H1 (cell line): ENCODE measurements around the gene USP49. TPM values are rescaled to one million over a fixed set of nuclear protein-coding genes. Genes with fewer than 3 reads are reported as not detected.

Experiments used
- CTCF ChIA-PET: fragments of 300-600 bp; sonication (Branson Sonifier 250); formaldehyde crosslinking; loops from one replicate; lab custom pipeline; 2021; ENCODE audit not compliant: partially characterized antibody; lab: Charles Lee
- POLR2A ChIA-PET: fragments of 300-600 bp; sonication (Branson Sonifier 250); formaldehyde crosslinking; loops from one replicate; lab custom pipeline; 2021; ENCODE audit warnings: inconsistent platforms; ENCODE audit not compliant: partially characterized antibody; lab: Charles Lee
- DNase-seq, 2 experiments: peaks; one replicate each; pipeline versions ENCODE4 v3.0.0 to v3.0.0-alpha.2; 2010 to 2022; ENCODE audit warnings: low spot score in 2 of 2, low read depth in 1 of 2, mixed read lengths in 1 of 2
- FAIRE-seq: peaks from 2 replicates; lab custom pipeline; 2011; peaks lifted over from hg19 to GRCh38; lab: Jason Lieb, UNC
- H2AFZ ChIP-seq: 2 replicates; pipeline ENCODE4 v1.8.1; 2012; ENCODE audit warnings: low read length, inconsistent platforms
- H2AK5ac ChIP-seq: 2 replicates; pipeline ENCODE4 v1.6.1; 2013; ENCODE audit warnings: low read depth, low read length
- H2BK120ac ChIP-seq: replicated peaks from 2 replicates; pipeline ENCODE3; 2013; ENCODE audit warnings: low read depth, low read length, inconsistent platforms
- H2BK12ac ChIP-seq: 2 replicates; pipeline ENCODE4 v1.6.1; 2013; ENCODE audit warnings: low read depth, low read length
- H2BK15ac ChIP-seq: 2 replicates; pipeline ENCODE4 v1.6.1; 2013; ENCODE audit warnings: low read length
- H2BK20ac ChIP-seq: 2 replicates; pipeline ENCODE4 v1.6.1; 2013; ENCODE audit warnings: low read length
- H2BK5ac ChIP-seq: 2 replicates; pipeline ENCODE4 v1.6.1; 2013; ENCODE audit warnings: low read depth, low read length
- H3K14ac ChIP-seq: 2 replicates; pipeline ENCODE4 v1.6.1; 2013; ENCODE audit warnings: inconsistent platforms; ENCODE audit not compliant: insufficient read length
- H3K18ac ChIP-seq: 2 replicates; pipeline ENCODE4 v1.6.1; 2013; ENCODE audit warnings: low read length; ENCODE audit errors: extremely low read depth
- H3K23ac ChIP-seq: 2 replicates; pipeline ENCODE4 v1.6.1; 2013; ENCODE audit warnings: inconsistent platforms; ENCODE audit not compliant: insufficient read length
- H3K23me2 ChIP-seq: 2 replicates; pipeline ENCODE4 v1.6.1; 2013; ENCODE audit warnings: low read depth, low read length
- H3K27ac ChIP-seq: 2 replicates; pipeline ENCODE4 v1.6.1; 2011; ENCODE audit warnings: low read depth, low read length, inconsistent platforms
- H3K27me3 ChIP-seq, 4 experiments: replicated peaks in 1 of 4; 1 replicate in 1 of 4; 2 replicates in 3 of 4; pipeline versions ENCODE4 v1.6.1 to v1.8.1; 2011 to 2013; ENCODE audit warnings: low read length in 3 of 4, mild to moderate bottlenecking in 3 of 4, inconsistent platforms in 2 of 4, mixed read lengths in 2 of 4, moderate library complexity in 1 of 4; ENCODE audit not compliant: control insufficient read depth in 3 of 4, insufficient read depth in 3 of 4; ENCODE audit errors: extremely low read depth in 1 of 4
- H3K36me3 ChIP-seq, 4 experiments: 2 replicates each; pipeline versions ENCODE4 v1.6.1 to v1.8.1; 2011 to 2013; ENCODE audit warnings: mild to moderate bottlenecking in 4 of 4, low read length in 3 of 4, moderate library complexity in 2 of 4, control low read depth in 1 of 4, inconsistent platforms in 1 of 4; ENCODE audit not compliant: insufficient read depth in 4 of 4, control insufficient read depth in 2 of 4
- H3K4ac ChIP-seq: replicated peaks from 2 replicates; pipeline ENCODE3; 2013; ENCODE audit warnings: low read length, low read depth, mixed read lengths, inconsistent platforms; ENCODE audit not compliant: insufficient read length
- H3K4me1 ChIP-seq, 4 experiments: replicated peaks in 1 of 4; 1 replicate in 1 of 4; 2 replicates in 3 of 4; pipeline versions ENCODE4 v1.6.1 to v1.8.1; 2011 to 2013; ENCODE audit warnings: low read length in 3 of 4, inconsistent platforms in 2 of 4, mixed read lengths in 1 of 4; ENCODE audit not compliant: insufficient read depth in 4 of 4, control insufficient read depth in 3 of 4
- H3K4me2 ChIP-seq, 2 experiments: 2 replicates each; pipeline versions ENCODE4 v1.6.1 to v1.8.1; 2011 to 2013; ENCODE audit warnings: low read depth in 2 of 2, low read length in 2 of 2, control low read depth in 1 of 2, inconsistent platforms in 1 of 2, mild to moderate bottlenecking in 1 of 2; ENCODE audit not compliant: insufficient read depth in 1 of 2
- H3K4me3 ChIP-seq, 4 experiments: fragments of 200-600, 300-600 bp in 1 of 4; sonication (generic), shearing (Covaris generic), sonication (Bioruptor Twin) in 1 of 4; 2 replicates each; pipeline versions ENCODE4 v1.5.1 to v1.8.1; 2011 to 2016; ENCODE audit warnings: low read length in 4 of 4, low read depth in 3 of 4, control low read depth in 2 of 4, inconsistent platforms in 2 of 4, mild to moderate bottlenecking in 2 of 4, mixed read lengths in 1 of 4, moderate library complexity in 1 of 4; ENCODE audit not compliant: insufficient read depth in 2 of 4; ENCODE audit errors: extremely low read depth in 1 of 4
- H3K56ac ChIP-seq: replicated peaks from 2 replicates; pipeline ENCODE3; 2013; ENCODE audit warnings: low read depth, mild to moderate bottlenecking, mixed read lengths, low read length, inconsistent platforms; ENCODE audit not compliant: insufficient read length
- H3K79me1 ChIP-seq: 2 replicates; pipeline ENCODE4 v1.6.1; 2013; ENCODE audit warnings: low read depth, low read length, control low read depth
- H3K79me2 ChIP-seq, 2 experiments: 2 replicates each; pipeline versions ENCODE4 v1.6.1 to v1.8.1; 2012 to 2013; ENCODE audit warnings: low read length in 2 of 2, mild to moderate bottlenecking in 2 of 2, inconsistent platforms in 1 of 2; ENCODE audit not compliant: insufficient read depth in 2 of 2, control insufficient read depth in 1 of 2
- H3K9ac ChIP-seq, 4 experiments: replicated peaks in 1 of 4; 1 replicate in 1 of 4; 2 replicates in 3 of 4; pipeline versions ENCODE4 v1.6.1 to v1.8.1; 2011 to 2013; ENCODE audit warnings: low read depth in 3 of 4, low read length in 3 of 4, control low read depth in 2 of 4, mild to moderate bottlenecking in 2 of 4, moderate library complexity in 2 of 4, inconsistent platforms in 1 of 4; ENCODE audit errors: extremely low read depth in 1 of 4
- H3K9me3 ChIP-seq, 2 experiments: 2 replicates each; pipeline versions ENCODE4 v1.6.1 to v1.8.1; 2012 to 2013; ENCODE audit warnings: mild to moderate bottlenecking in 2 of 2, moderate library complexity in 2 of 2, control low read depth in 1 of 2, inconsistent platforms in 1 of 2, low read depth in 1 of 2, low read length in 1 of 2, mixed read lengths in 1 of 2; ENCODE audit not compliant: insufficient read depth in 2 of 2
- H4K20me1 ChIP-seq, 2 experiments: replicated peaks in 1 of 2; 2 replicates each; pipeline versions ENCODE3 to v1.8.1; 2011 to 2013; ENCODE audit warnings: inconsistent platforms in 2 of 2, low read length in 2 of 2, mild to moderate bottlenecking in 1 of 2; ENCODE audit not compliant: insufficient read depth in 2 of 2, control insufficient read depth in 1 of 2
- H4K5ac ChIP-seq: 2 replicates; pipeline ENCODE4 v1.6.1; 2013; ENCODE audit warnings: low read length, low read depth, mixed read lengths, inconsistent platforms; ENCODE audit not compliant: insufficient read length
- H4K8ac ChIP-seq: 2 replicates; pipeline ENCODE4 v1.8.0; 2013; ENCODE audit warnings: mild to moderate bottlenecking, moderate library complexity, low read length, inconsistent platforms; ENCODE audit not compliant: insufficient read depth; ENCODE audit errors: extremely low read depth
- H4K91ac ChIP-seq: replicated peaks from 2 replicates; pipeline ENCODE3; 2013; ENCODE audit warnings: low read length, mixed read lengths, inconsistent platforms; ENCODE audit not compliant: insufficient read length
- ASH2L ChIP-seq: fragments of 200-600, 300-600 bp; sonication (generic); IDR thresholded peaks from one replicate; pipeline ENCODE4 v1.7.1; 2017; ENCODE audit warnings: low read length
- CBX5 ChIP-seq: fragments of 300-800, 300-1000 bp; sonication (generic); IDR thresholded peaks from 2 replicates; pipeline ENCODE4 v1.7.1; 2016; ENCODE audit warnings: antibody characterized with exemption, low read length, low read depth
- CBX8 ChIP-seq: fragments of 300-800, 300-1000 bp; sonication (generic); IDR thresholded peaks from 2 replicates; pipeline ENCODE4 v1.7.1; 2016; ENCODE audit warnings: low read depth, low read length, borderline replicate concordance
- EGR1 ChIP-seq: IDR thresholded peaks from 2 replicates; pipeline ENCODE4 v1.6.1; 2011; ENCODE audit warnings: low read depth, low read length, borderline replicate concordance
- HDAC2 ChIP-seq, 2 experiments: fragments of 300-600 bp in 1 of 2; sonication (generic) in 1 of 2; IDR thresholded peaks; 2 replicates each; pipeline ENCODE4 v1.6.1; 2011 to 2012; ENCODE audit warnings: low read depth in 2 of 2, low read length in 2 of 2, mild to moderate bottlenecking in 2 of 2, moderate library complexity in 2 of 2, borderline replicate concordance in 1 of 2, inconsistent platforms in 1 of 2
- KDM1A ChIP-seq: fragments of 200-600, 300-600 bp; sonication (generic); IDR thresholded peaks from 2 replicates; pipeline ENCODE4 v1.7.1; 2016; ENCODE audit warnings: mild to moderate bottlenecking, low read length, borderline replicate concordance
- NANOG ChIP-seq: IDR thresholded peaks from 2 replicates; pipeline ENCODE4 v1.6.1; 2011; ENCODE audit warnings: low read length, low read depth, mild to moderate bottlenecking, inconsistent platforms; ENCODE audit not compliant: insufficient read depth, poor library complexity, severe bottlenecking
- SIRT6 ChIP-seq: IDR thresholded peaks from one replicate; pipeline ENCODE4 v1.7.1; 2012; ENCODE audit warnings: low read length, inconsistent platforms
- SIX5 ChIP-seq: IDR thresholded peaks from 2 replicates; pipeline ENCODE4 v1.6.1; 2011; ENCODE audit warnings: mild to moderate bottlenecking, low read depth, low read length
- SP1 ChIP-seq: IDR thresholded peaks from 2 replicates; pipeline ENCODE4 v1.6.1; 2011; ENCODE audit warnings: low read depth, low read length
- WGBS, 2 experiments: shearing (Covaris generic) in 1 of 2; methylation state at CpG; one replicate each; pipeline versions ENCODE4 v1.1.6 to v1.1.7; 2013 to 2015; ENCODE audit warnings: low lambda C conversion rate in 2 of 2, mixed read lengths in 2 of 2, inconsistent platforms in 1 of 2, low coverage in 1 of 2, missing lambda C conversion rate in 1 of 2; ENCODE audit not compliant: insufficient replicate concordance in 2 of 2, insufficient coverage in 1 of 2, insufficient read length in 1 of 2; ENCODE audit errors: extremely low coverage in 1 of 2, missing lambda C conversion rate in 1 of 2; 5-methylcytosine and 5-hydroxymethylcytosine counted together
- polyA plus RNA-seq, 7 experiments: library from polyadenylated mRNA; depleted of rRNA in 3 of 7; stranded (reverse) in 5 of 7; unstranded in 2 of 7; fragments of >200 nt in 5 of 7; fragments of 200-250 nt in 2 of 7; gene quantifications; 1 replicate in 5 of 7; 2 replicates in 1 of 7; 4 replicates in 1 of 7; pipeline versions ENCODE4 v1.2.1 to v1.2.3, GENCODE V29; 2011 to 2013; ENCODE audit warnings: missing spikeins in 2 of 7, mixed read lengths in 2 of 7
- total RNA-seq: library from RNA; stranded (reverse); fragmentation: NEBNext Ultra II Directional; extraction: Animal tissue kit (Norgen Biotek cat#: 25700); gene quantifications from 2 replicates; pipeline ENCODE4 v1.2.1, GENCODE V29; 2021
- TF ChIP-seq, protein P1 (sequence below), 3 experiments: IDR thresholded peaks; 1 replicate in 2 of 3; 2 replicates in 1 of 3; pipeline versions ENCODE4 v1.5.1 to v1.6.1; 2011; ENCODE audit warnings: low read length in 3 of 3, mild to moderate bottlenecking in 3 of 3, inconsistent platforms in 2 of 3, low read depth in 1 of 3, moderate library complexity in 1 of 3; ENCODE audit not compliant: insufficient read depth in 1 of 3; ENCODE audit errors: control extremely low read depth in 1 of 3

USP49 gene
- total and polyA plus RNA-seq, 2 of the 8 experiments (the other 6 are each of a cell fraction or from before 2014, with no cell fraction given), result 6.9 to 24.4 TPM

- H3K9me3 ChIP-seq, result no peaks in the 10 kb centered on the region
- 98% methylated on average over 6 of the region's 6 CpGs; no CpG with 5 or more reads in 1 of the 2 experiments for WGBS, 2 experiments
- TF ChIP-seq SIX5, result no peak
- no peak for TF ChIP-seq SP1
- no peak for TF ChIP-seq SIRT6
- no peak for TF ChIP-seq NANOG
- TF ChIP-seq, protein P1, sequence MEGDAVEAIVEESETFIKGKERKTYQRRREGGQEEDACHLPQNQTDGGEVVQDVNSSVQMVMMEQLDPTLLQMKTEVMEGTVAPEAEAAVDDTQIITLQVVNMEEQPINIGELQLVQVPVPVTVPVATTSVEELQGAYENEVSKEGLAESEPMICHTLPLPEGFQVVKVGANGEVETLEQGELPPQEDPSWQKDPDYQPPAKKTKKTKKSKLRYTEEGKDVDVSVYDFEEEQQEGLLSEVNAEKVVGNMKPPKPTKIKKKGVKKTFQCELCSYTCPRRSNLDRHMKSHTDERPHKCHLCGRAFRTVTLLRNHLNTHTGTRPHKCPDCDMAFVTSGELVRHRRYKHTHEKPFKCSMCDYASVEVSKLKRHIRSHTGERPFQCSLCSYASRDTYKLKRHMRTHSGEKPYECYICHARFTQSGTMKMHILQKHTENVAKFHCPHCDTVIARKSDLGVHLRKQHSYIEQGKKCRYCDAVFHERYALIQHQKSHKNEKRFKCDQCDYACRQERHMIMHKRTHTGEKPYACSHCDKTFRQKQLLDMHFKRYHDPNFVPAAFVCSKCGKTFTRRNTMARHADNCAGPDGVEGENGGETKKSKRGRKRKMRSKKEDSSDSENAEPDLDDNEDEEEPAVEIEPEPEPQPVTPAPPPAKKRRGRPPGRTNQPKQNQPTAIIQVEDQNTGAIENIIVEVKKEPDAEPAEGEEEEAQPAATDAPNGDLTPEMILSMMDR (IDR thresholded peaks at IDR 0.05; ENCODE audit: control extremely low read depth in 1 of 3, insufficient read depth in 1 of 3, low read depth in 1 of 3, low read length in 3 of 3), result no peak
- no peak for TF ChIP-seq KDM1A
- TF ChIP-seq ASH2L, result no peak
- no peak for TF ChIP-seq EGR1
- no peak for TF ChIP-seq CBX5
- TF ChIP-seq HDAC2 (IDR thresholded peaks at IDR 0.05; ENCODE audit: borderline replicate concordance in 1 of 2, low read depth in 2 of 2, low read length in 2 of 2), result no peak
- no peak for TF ChIP-seq CBX8
Measured at GRCh38 chr6:41757271-41757670, 137.9 kb downstream of the USP49 start.

More at GRCh38 chr6:41757271-41757670, 137.9 kb downstream of the USP49 start:
- Histone ChIP-seq H2BK12ac (no peak overlapping the region), H2BK120ac (no peak overlapping the region), H3K9ac (no peak overlapping the region), H2BK20ac (no peak overlapping the region), H2BK5ac (no peak overlapping the region), H2AK5ac (no peak overlapping the region), H3K27ac (no peak overlapping the region), H4K8ac (no peak overlapping the region), H3K36me3 (no peaks in the 10 kb centered on the region), H4K20me1 (no peaks in the 10 kb centered on the region), H2BK15ac (no peak overlapping the region), H3K27me3 (no peaks in the 10 kb centered on the region; a peak in 1 of 7 replicates), H3K18ac (no peak overlapping the region), H3K23me2 (no peaks in the 10 kb centered on the region), H3K4me1 (peaks cover 0 to 3% (median 0%) of the 10 kb centered on the region in 4 experiments; a peak in 2 of 7 replicates), H3K23ac (no peak overlapping the region), H4K5ac (no peak overlapping the region), H3K14ac (no peak overlapping the region), H3K79me1 (no peaks in the 10 kb centered on the region), H3K4ac (no peak overlapping the region), H3K56ac (no peak overlapping the region), H3K79me2 (no peaks in the 10 kb centered on the region), H3K4me2 (no peak overlapping the region), H4K91ac (no peak overlapping the region), H3K4me3 (no peak overlapping the region), H2AFZ (no peak overlapping the region)
- ChIA-PET CTCF (interaction anchor here (0.8 to 2.0 kb wide), 4 partner anchors 10 to 155 kb away, joined by 3 to 5 read pairs (median 3); partner anchors contain the start of gene PGC), POLR2A (interaction anchor here (0.8 kb wide), 1 partner anchor 10 kb away, joined by 3 read pairs; no protein-coding TSS in a partner anchor)
- FAIRE-seq (no peak), DNase-seq (no peak)
